H9 (cell line): ENCODE results near the gene CDK15. TPM values are rescaled to one million over a fixed set of nuclear protein-coding genes. Genes with fewer than 3 reads are reported as not detected.

Experiments
- DNase-seq: peaks from one replicate; pipeline ENCODE4 v3.0.0-alpha.2; 2017
- H2AFZ ChIP-seq: one replicate; pipeline ENCODE4 v1.6.1; 2013; ENCODE audit warnings: mild to moderate bottlenecking, low read length, control low read depth, moderate library complexity
- H2AK5ac ChIP-seq: 2 replicates; pipeline ENCODE4 v1.6.1; 2013; ENCODE audit warnings: low read length, control low read depth, mixed read lengths; ENCODE audit not compliant: insufficient read length
- H2BK120ac ChIP-seq: one replicate; pipeline ENCODE4 v1.6.1; 2013; ENCODE audit warnings: low read depth, mild to moderate bottlenecking, low read length, control low read depth, inconsistent platforms; ENCODE audit not compliant: poor library complexity, severe bottlenecking
- H2BK12ac ChIP-seq: 2 replicates; pipeline ENCODE4 v1.6.1; 2013; ENCODE audit warnings: low read length, control low read depth, mixed read lengths, low read depth; ENCODE audit not compliant: insufficient read length
- H2BK15ac ChIP-seq: 2 replicates; pipeline ENCODE4 v1.6.1; 2013; ENCODE audit warnings: low read depth, low read length, control low read depth
- H2BK20ac ChIP-seq: one replicate; pipeline ENCODE4 v1.6.1; 2013; ENCODE audit warnings: low read depth, mild to moderate bottlenecking, low read length, control low read depth, inconsistent platforms; ENCODE audit not compliant: poor library complexity, severe bottlenecking
- H2BK5ac ChIP-seq: 2 replicates; pipeline ENCODE4 v1.6.1; 2013; ENCODE audit warnings: low read length, control low read depth, mixed read lengths; ENCODE audit not compliant: insufficient read length
- H3K14ac ChIP-seq: 2 replicates; pipeline ENCODE4 v1.6.1; 2013; ENCODE audit warnings: low read length, control low read depth; ENCODE audit not compliant: insufficient read depth
- H3K18ac ChIP-seq: 2 replicates; pipeline ENCODE4 v1.6.1; 2013; ENCODE audit warnings: low read depth, mild to moderate bottlenecking, mixed read lengths, low read length, control low read depth; ENCODE audit not compliant: insufficient read length
- H3K23ac ChIP-seq: 2 replicates; pipeline ENCODE4 v1.6.1; 2013; ENCODE audit warnings: low read length, control low read depth, mixed read lengths, low read depth; ENCODE audit not compliant: insufficient read length
- H3K23me2 ChIP-seq: 2 replicates; pipeline ENCODE4 v1.6.1; 2013; ENCODE audit warnings: low read depth, mild to moderate bottlenecking, mixed read lengths, low read length, control low read depth; ENCODE audit not compliant: insufficient read length, poor library complexity, severe bottlenecking
- H3K27ac ChIP-seq: 2 replicates; pipeline ENCODE4 v1.5.1; 2013; ENCODE audit warnings: low read length, control low read depth, mixed read lengths, low read depth; ENCODE audit not compliant: insufficient read length
- H3K27me3 ChIP-seq: 2 replicates; pipeline ENCODE4 v1.6.1; 2013; ENCODE audit warnings: low read length, control low read depth, inconsistent platforms; ENCODE audit not compliant: insufficient read depth
- H3K4ac ChIP-seq: 2 replicates; pipeline ENCODE4 v1.6.1; 2013; ENCODE audit warnings: low read depth, mild to moderate bottlenecking, control low read depth, inconsistent platforms, low read length, moderate library complexity
- H3K4me1 ChIP-seq: 2 replicates; pipeline ENCODE4 v1.6.1; 2013; ENCODE audit warnings: low read length, control low read depth, inconsistent platforms; ENCODE audit not compliant: insufficient read depth
- H3K4me2 ChIP-seq: 2 replicates; pipeline ENCODE4 v1.6.1; 2013; ENCODE audit warnings: low read length, control low read depth, mixed read lengths; ENCODE audit not compliant: insufficient read length, insufficient read depth
- H3K56ac ChIP-seq: 2 replicates; pipeline ENCODE4 v1.6.1; 2013; ENCODE audit warnings: low read depth, mild to moderate bottlenecking, mixed read lengths, low read length, control low read depth; ENCODE audit not compliant: insufficient read length
- H3K79me1 ChIP-seq: 2 replicates; pipeline ENCODE4 v1.6.1; 2013; ENCODE audit warnings: low read depth, mild to moderate bottlenecking, moderate library complexity, low read length, control low read depth, inconsistent platforms; ENCODE audit not compliant: insufficient read depth, poor library complexity, severe bottlenecking
- H3K79me2 ChIP-seq: 2 replicates; pipeline ENCODE4 v1.6.1; 2013; ENCODE audit warnings: low read length, control low read depth, inconsistent platforms; ENCODE audit not compliant: insufficient read depth
- H3K9ac ChIP-seq: 2 replicates; pipeline ENCODE4 v1.6.1; 2013; ENCODE audit warnings: low read length, control low read depth, mixed read lengths; ENCODE audit not compliant: insufficient read length; ENCODE audit errors: extremely low read depth
- H3K9me3 ChIP-seq: one replicate; pipeline ENCODE4 v1.6.1; 2013; ENCODE audit warnings: low read depth, low read length, inconsistent platforms; ENCODE audit not compliant: control insufficient read depth
- H3T11ph ChIP-seq: one replicate; pipeline ENCODE4 v1.6.1; 2013; ENCODE audit warnings: mild to moderate bottlenecking, low read length, control low read depth, inconsistent platforms
- H4K20me1 ChIP-seq: one replicate; pipeline ENCODE4 v1.6.1; 2013; ENCODE audit not compliant: control insufficient read depth, insufficient read length, insufficient read depth
- H4K5ac ChIP-seq: 2 replicates; pipeline ENCODE4 v1.6.1; 2013; ENCODE audit warnings: low read depth, mild to moderate bottlenecking, mixed read lengths, low read length, control low read depth; ENCODE audit not compliant: insufficient read length
- H4K8ac ChIP-seq: replicated peaks from 2 replicates; pipeline ENCODE4 v1.6.1; 2013; ENCODE audit warnings: low read length, control low read depth, mixed read lengths, low read depth; ENCODE audit not compliant: insufficient read length
- H4K91ac ChIP-seq: 2 replicates; pipeline ENCODE4 v1.6.1; 2013; ENCODE audit warnings: low read depth, mild to moderate bottlenecking, moderate library complexity, mixed read lengths, low read length, control low read depth; ENCODE audit not compliant: insufficient read length
- H3K27ac Mint-ChIP-seq, 3 experiments: 2 replicates in 2 of 3; 3 replicates in 1 of 3; pipeline ENCODE4 v1.8.0; 2020 to 2021; ENCODE audit warnings: mixed read lengths in 3 of 3, mild to moderate bottlenecking in 1 of 3, moderate library complexity in 1 of 3
- H3K27me3 Mint-ChIP-seq: 2 replicates; pipeline ENCODE4 v1.8.0; 2021; ENCODE audit warnings: low read depth, mild to moderate bottlenecking, moderate library complexity, mixed read lengths
- H3K36me3 Mint-ChIP-seq, 3 experiments: 2 replicates in 2 of 3; 3 replicates in 1 of 3; pipeline ENCODE4 v1.8.0; 2020 to 2021; ENCODE audit warnings: low read depth in 3 of 3, mixed read lengths in 3 of 3; ENCODE audit not compliant: insufficient read depth in 1 of 3
- H3K4me1 Mint-ChIP-seq, 2 experiments: 2 replicates each; pipeline ENCODE4 v1.8.0; 2020; ENCODE audit warnings: mixed read lengths in 2 of 2
- H3K4me3 Mint-ChIP-seq, 2 experiments: 2 replicates in 1 of 2; 3 replicates in 1 of 2; pipeline ENCODE4 v1.8.0; 2020 to 2021; ENCODE audit warnings: mild to moderate bottlenecking in 2 of 2, mixed read lengths in 2 of 2, moderate library complexity in 1 of 2
- H3K9me3 Mint-ChIP-seq, 2 experiments: 2 replicates in 1 of 2; 3 replicates in 1 of 2; pipeline ENCODE4 v1.8.0; 2020; ENCODE audit warnings: mild to moderate bottlenecking in 2 of 2, mixed read lengths in 2 of 2, moderate library complexity in 1 of 2
- WGBS: extraction: QIAGEN DNeasy Blood & Tissue Kit; methylation state at CpG from one replicate; pipeline ENCODE4 v1.1.7; 2013; ENCODE audit warnings: missing lambda C conversion rate, low lambda C conversion rate, mixed read lengths; ENCODE audit not compliant: insufficient read length; ENCODE audit errors: extremely low coverage; 5-methylcytosine and 5-hydroxymethylcytosine counted together
- total RNA-seq: library from RNA; stranded (reverse); gene quantifications from 2 replicates; pipeline ENCODE4 v1.2.1, GENCODE V29; 2021
- TF ChIP-seq, protein P1 (sequence below): fragments of 200-600 bp; sonication (generic); conservative IDR thresholded peaks from 3 replicates; pipeline ENCODE4 v1.8.0; 2021; ENCODE audit warnings: antibody characterized with exemption, mild to moderate bottlenecking

Gene CDK15
- total RNA-seq, 1 experiment from 2014 or later = not detected

- Histone ChIP-seq H3K18ac (no peak overlapping the region), H4K8ac (no peak overlapping the region), H3K56ac (no peak overlapping the region), H2BK20ac (no peak overlapping the region), H3K23me2 (no peaks in the 10 kb centered on the region), H2BK12ac (no peak overlapping the region), H2AK5ac (no peak overlapping the region), H4K5ac (no peak overlapping the region), H2AFZ (no peak overlapping the region), H3K9me3 (no peaks in the 10 kb centered on the region), H3K4me1 (no peaks in the 10 kb centered on the region), H2BK120ac (no peak overlapping the region), H3K14ac (no peak overlapping the region), H3K79me2 (no peaks in the 10 kb centered on the region), H4K91ac (no peak overlapping the region), H2BK15ac (no peak overlapping the region), H3K23ac (no peak overlapping the region), H3T11ph (no peak overlapping the region), H3K4me2 (no peak overlapping the region), H3K4ac (no peak overlapping the region), H3K9ac (no peak overlapping the region), H3K27me3 (no peaks in the 10 kb centered on the region), H2BK5ac (no peak overlapping the region), H4K20me1 (no peaks in the 10 kb centered on the region), H3K79me1 (no peaks in the 10 kb centered on the region), H3K27ac (no peak overlapping the region)
- Mint-ChIP-seq H3K9me3 (peaks cover 2 to 7% of the 10 kb centered on the region in 2 experiments; a peak in 3 of 5 replicates), H3K4me1 (peaks cover 33 to 45% of the 10 kb centered on the region in 2 experiments), H3K27ac (no peak overlapping the region), H3K27me3 (no peaks in the 10 kb centered on the region; the same call in 1 of the 2 replicates), H3K36me3 (peaks cover 0 to 8% (median 2%) of the 10 kb centered on the region in 3 experiments; a peak in 3 of 7 replicates), H3K4me3 (no peak overlapping the region)
- TF ChIP-seq, protein P1, sequence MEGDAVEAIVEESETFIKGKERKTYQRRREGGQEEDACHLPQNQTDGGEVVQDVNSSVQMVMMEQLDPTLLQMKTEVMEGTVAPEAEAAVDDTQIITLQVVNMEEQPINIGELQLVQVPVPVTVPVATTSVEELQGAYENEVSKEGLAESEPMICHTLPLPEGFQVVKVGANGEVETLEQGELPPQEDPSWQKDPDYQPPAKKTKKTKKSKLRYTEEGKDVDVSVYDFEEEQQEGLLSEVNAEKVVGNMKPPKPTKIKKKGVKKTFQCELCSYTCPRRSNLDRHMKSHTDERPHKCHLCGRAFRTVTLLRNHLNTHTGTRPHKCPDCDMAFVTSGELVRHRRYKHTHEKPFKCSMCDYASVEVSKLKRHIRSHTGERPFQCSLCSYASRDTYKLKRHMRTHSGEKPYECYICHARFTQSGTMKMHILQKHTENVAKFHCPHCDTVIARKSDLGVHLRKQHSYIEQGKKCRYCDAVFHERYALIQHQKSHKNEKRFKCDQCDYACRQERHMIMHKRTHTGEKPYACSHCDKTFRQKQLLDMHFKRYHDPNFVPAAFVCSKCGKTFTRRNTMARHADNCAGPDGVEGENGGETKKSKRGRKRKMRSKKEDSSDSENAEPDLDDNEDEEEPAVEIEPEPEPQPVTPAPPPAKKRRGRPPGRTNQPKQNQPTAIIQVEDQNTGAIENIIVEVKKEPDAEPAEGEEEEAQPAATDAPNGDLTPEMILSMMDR = no peak
- WGBS = no CpG with 5 or more reads among the region's 2 CpGs
- DNase-seq = no peak
Measured at GRCh38 chr2:201931475-201931874, 125.1 kb downstream of the CDK15 start.
